GM12864 (cell line): ENCODE results near the gene UROD.

Source experiments
- DNase-seq: peaks from one replicate; pipeline ENCODE4 v3.0.0-alpha.2; 2011; ENCODE audit warnings: low read depth
- H3K4me3 ChIP-seq: 2 replicates; pipeline ENCODE4 v1.5.1; 2011; ENCODE audit warnings: mild to moderate bottlenecking, low read depth, low read length, control low read depth
- TF ChIP-seq, protein P1 (sequence below): IDR thresholded peaks from 2 replicates; pipeline ENCODE4 v1.5.1; 2011; ENCODE audit warnings: low read depth, mild to moderate bottlenecking, moderate library complexity, low read length, control low read depth, inconsistent platforms; ENCODE audit errors: missing control alignments

Gene UROD

GRCh38 chr1:45065083-45065482 lies 53.0 kb downstream of the UROD start:
- TF ChIP-seq, protein P1, sequence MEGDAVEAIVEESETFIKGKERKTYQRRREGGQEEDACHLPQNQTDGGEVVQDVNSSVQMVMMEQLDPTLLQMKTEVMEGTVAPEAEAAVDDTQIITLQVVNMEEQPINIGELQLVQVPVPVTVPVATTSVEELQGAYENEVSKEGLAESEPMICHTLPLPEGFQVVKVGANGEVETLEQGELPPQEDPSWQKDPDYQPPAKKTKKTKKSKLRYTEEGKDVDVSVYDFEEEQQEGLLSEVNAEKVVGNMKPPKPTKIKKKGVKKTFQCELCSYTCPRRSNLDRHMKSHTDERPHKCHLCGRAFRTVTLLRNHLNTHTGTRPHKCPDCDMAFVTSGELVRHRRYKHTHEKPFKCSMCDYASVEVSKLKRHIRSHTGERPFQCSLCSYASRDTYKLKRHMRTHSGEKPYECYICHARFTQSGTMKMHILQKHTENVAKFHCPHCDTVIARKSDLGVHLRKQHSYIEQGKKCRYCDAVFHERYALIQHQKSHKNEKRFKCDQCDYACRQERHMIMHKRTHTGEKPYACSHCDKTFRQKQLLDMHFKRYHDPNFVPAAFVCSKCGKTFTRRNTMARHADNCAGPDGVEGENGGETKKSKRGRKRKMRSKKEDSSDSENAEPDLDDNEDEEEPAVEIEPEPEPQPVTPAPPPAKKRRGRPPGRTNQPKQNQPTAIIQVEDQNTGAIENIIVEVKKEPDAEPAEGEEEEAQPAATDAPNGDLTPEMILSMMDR, result no peak
- no peak overlapping the region for H3K4me3 ChIP-seq
- DNase-seq, result no peak
